Mammary epithelial cell (primary cell): ENCODE measurements around the gene IL4R.

Experiments
- CTCF ChIP-seq, 2 donors: IDR thresholded peaks in 1 of 2; conservative IDR thresholded peaks in 1 of 2; 2 replicates each; pipeline ENCODE4 v1.5.1; 2011 to 2012; ENCODE audit warnings: inconsistent platforms in 2 of 2, low read length in 2 of 2, mild to moderate bottlenecking in 2 of 2, control low read depth in 1 of 2, low read depth in 1 of 2; ENCODE audit not compliant: insufficient read depth in 1 of 2; ENCODE audit errors: extremely low read depth in 1 of 2
- EZH2 ChIP-seq: IDR thresholded peaks from 2 replicates; pipeline ENCODE4 v1.6.1; 2012; ENCODE audit warnings: low read length, inconsistent platforms, borderline replicate concordance

DNA sequence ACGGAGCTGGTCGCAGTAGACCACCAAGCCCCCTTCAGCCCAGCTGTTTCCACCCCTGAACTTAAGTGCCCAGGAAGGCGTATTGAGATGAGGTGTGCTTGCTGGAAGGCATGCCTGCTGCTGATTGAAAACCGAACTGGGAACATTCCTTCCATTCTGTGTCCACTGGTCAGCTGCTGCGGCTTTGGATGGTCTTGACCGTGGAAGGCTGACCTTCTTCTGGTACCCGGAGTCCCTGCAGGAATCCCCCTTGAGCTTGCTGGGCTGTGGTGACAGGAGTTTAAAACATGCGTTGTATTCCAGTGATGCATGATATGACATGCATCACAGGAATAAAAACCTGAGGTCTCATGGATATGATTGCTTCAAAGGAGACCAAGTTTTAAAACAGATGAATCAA lies 31.4 kb downstream of the IL4R start:
- TF ChIP-seq CTCF (conservative IDR thresholded peaks at IDR 0.05 in 1 of 2, IDR thresholded peaks at IDR 0.05 in 1 of 2; ENCODE audit: extremely low read depth in 1 of 2, insufficient read depth in 1 of 2, low read depth in 1 of 2, low read length in 2 of 2): no peak
- TF ChIP-seq EZH2: no peak
